Vagina (tissue), 2 donors: Measurements from ENCODE around the gene EIF3D. TPM values are rescaled to one million over a fixed set of nuclear protein-coding genes. Genes with fewer than 3 reads are reported as not detected.

Source experiments
- DNase-seq, 2 donors: peaks; one replicate each; pipeline ENCODE4 v3.0.0-alpha.2; 2017; ENCODE audit errors: extremely low spot score in 2 of 2
- H3K27ac ChIP-seq: fragments of 200-600 bp; sonication (generic); one replicate; pipeline ENCODE4 v1.5.1; 2019
- H3K27me3 ChIP-seq: fragments of 200-600 bp; sonication (generic); one replicate; pipeline ENCODE4 v1.5.1; 2019
- H3K36me3 ChIP-seq, 2 donors: fragments of 200-600 bp; sonication (generic); one replicate each; pipeline ENCODE4 v1.5.1; 2017 to 2019
- H3K4me1 ChIP-seq: fragments of 200-600 bp; sonication (generic); one replicate; pipeline ENCODE4 v1.5.1; 2019
- H3K4me3 ChIP-seq, 2 donors: fragments of 200-600 bp; sonication (generic); 1 replicate in 1 of 2; 2 replicates in 1 of 2; pipeline ENCODE4 v1.5.1; 2016 to 2019
- H3K9me3 ChIP-seq: fragments of 200-600 bp; sonication (generic); one replicate; pipeline ENCODE4 v1.5.1; 2019
- POLR2A ChIP-seq, 2 donors: fragments of 450-650 bp; IDR thresholded peaks; one replicate each; pipeline ENCODE4 v1.6.1; 2017; ENCODE audit warnings: antibody characterized with exemption in 2 of 2, mild to moderate bottlenecking in 2 of 2, moderate library complexity in 2 of 2
- POLR2AphosphoS5 ChIP-seq, 2 donors: sonication (generic); formaldehyde crosslinking; IDR thresholded peaks; one replicate each; pipeline ENCODE4 v1.9.0; 2017; ENCODE audit warnings: antibody characterized with exemption in 2 of 2, mild to moderate bottlenecking in 2 of 2, low read depth in 1 of 2; ENCODE audit not compliant: insufficient read depth in 1 of 2
- intact Hi-C: fragments of 100-400 bp; cut with DNase I; formaldehyde crosslinking; loops from one replicate; pipeline ENCODE4 v1.15.1; 2023
- total RNA-seq: library from RNA; depleted of rRNA; stranded (reverse); fragments of >200 nt; gene quantifications from one replicate; pipeline ENCODE4 v1.2.3, GENCODE V29; 2016
- TF ChIP-seq, protein P1 (sequence below), 3 experiments: fragments of 450-650 bp in 2 of 3; fragments of 200-600 bp in 1 of 3; sonication (generic) in 1 of 3; IDR thresholded peaks; one replicate each; pipeline ENCODE4 v1.5.1; 2017 to 2019; ENCODE audit warnings: antibody characterized with exemption in 3 of 3, mild to moderate bottlenecking in 2 of 3, moderate library complexity in 2 of 3

EIF3D gene
- total RNA-seq, 1 donor from 2014 or later = 266 TPM

GRCh38 chr22:36505998-36506635 lies 22.8 kb downstream of the EIF3D start:
- peaks cover 35% of the 10 kb centered on the region for H3K4me1 ChIP-seq
- no peaks in the 10 kb centered on the region for H3K27me3 ChIP-seq
- H3K4me3 ChIP-seq = peak overlapping the region; percentile 51 to 53
- TF ChIP-seq POLR2AphosphoS5 (IDR thresholded peaks at IDR 0.05; ENCODE audit: insufficient read depth in 1 of 2, low read depth in 1 of 2) = no peak
- TF ChIP-seq POLR2A (IDR thresholded peaks at IDR 0.05) = no peak
- TF ChIP-seq, protein P1, sequence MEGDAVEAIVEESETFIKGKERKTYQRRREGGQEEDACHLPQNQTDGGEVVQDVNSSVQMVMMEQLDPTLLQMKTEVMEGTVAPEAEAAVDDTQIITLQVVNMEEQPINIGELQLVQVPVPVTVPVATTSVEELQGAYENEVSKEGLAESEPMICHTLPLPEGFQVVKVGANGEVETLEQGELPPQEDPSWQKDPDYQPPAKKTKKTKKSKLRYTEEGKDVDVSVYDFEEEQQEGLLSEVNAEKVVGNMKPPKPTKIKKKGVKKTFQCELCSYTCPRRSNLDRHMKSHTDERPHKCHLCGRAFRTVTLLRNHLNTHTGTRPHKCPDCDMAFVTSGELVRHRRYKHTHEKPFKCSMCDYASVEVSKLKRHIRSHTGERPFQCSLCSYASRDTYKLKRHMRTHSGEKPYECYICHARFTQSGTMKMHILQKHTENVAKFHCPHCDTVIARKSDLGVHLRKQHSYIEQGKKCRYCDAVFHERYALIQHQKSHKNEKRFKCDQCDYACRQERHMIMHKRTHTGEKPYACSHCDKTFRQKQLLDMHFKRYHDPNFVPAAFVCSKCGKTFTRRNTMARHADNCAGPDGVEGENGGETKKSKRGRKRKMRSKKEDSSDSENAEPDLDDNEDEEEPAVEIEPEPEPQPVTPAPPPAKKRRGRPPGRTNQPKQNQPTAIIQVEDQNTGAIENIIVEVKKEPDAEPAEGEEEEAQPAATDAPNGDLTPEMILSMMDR (IDR thresholded peaks at IDR 0.05) = no peak
- H3K36me3 ChIP-seq = peaks cover 3 to 12% of the 10 kb centered on the region in 2 donors
- peak overlapping the region; percentile 82 for H3K27ac ChIP-seq
- no peak for DNase-seq
- intact Hi-C loops = no loop called here
- no peaks in the 10 kb centered on the region for H3K9me3 ChIP-seq

DNA sequence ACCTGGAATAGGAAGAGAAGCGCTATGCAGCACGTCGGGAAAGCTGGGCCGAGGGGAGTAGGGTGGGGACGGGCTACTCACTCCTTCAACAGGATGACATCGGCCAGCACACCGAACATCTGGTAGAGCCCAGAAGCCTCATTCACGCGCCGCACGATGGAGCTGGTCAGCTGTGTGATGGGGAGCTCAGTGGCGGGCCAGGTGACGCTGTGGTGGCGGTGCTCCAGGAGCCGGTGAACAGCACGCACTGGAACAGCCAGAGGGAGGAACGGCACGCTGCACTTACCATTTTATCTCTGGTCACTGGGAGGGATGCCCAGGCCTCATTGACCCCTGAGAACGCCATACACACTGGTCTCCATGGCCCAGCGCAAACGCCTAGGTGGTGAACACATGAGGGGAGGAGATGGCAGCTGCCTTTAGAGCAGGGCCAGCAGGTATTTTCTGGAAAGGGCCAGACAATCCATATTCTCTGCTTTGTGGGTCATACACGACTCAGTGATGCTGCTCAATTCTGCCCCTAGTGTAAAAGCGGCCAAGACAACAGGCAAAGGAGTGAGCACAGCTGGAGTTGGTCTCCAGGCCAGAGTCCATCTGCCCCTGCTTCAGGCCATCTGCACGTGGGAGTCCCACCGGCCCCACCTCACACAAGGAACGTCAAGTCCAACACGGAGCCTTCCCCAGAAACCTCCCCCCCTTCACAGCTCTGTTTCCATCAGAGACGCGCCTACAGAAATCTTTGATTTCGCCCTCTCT lies 30.9 kb downstream of the EIF3D start:
- no peaks in the 10 kb centered on the region for H3K36me3 ChIP-seq
- H3K27ac ChIP-seq = no peak overlapping the region
- no peak for DNase-seq
- H3K27me3 ChIP-seq = no peaks in the 10 kb centered on the region
- intact Hi-C loops = no loop called here
- H3K4me3 ChIP-seq = no peak overlapping the region
- H3K9me3 ChIP-seq = no peaks in the 10 kb centered on the region
- no peaks in the 10 kb centered on the region for H3K4me1 ChIP-seq
- TF ChIP-seq, protein P1 (IDR thresholded peaks at IDR 0.05) = no peak
- no peak for TF ChIP-seq POLR2A (IDR thresholded peaks at IDR 0.05)
- no peak for TF ChIP-seq POLR2AphosphoS5 (IDR thresholded peaks at IDR 0.05; ENCODE audit: insufficient read depth in 1 of 2, low read depth in 1 of 2)

DNA sequence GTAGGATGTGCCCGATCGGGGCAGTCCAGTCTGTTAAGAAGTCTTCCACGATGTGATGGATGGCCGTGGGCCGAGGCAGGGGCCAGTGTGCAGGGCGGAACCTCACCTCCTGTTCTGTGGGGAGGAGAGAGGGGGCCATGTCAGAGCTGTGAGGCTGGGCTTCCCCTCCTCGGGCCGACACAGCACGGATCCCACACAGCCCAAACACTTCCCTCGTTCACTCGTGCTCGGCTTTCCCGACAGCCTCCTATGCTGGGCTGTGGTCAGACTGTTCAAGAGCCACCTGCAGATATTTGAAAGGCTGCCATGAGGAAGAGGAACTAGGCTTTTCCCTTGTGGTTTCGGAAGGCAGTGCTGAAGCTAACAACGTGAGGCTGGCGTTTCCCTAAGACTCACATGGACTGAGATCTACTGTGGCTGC lies 35.3 kb downstream of the EIF3D start:
- Histone ChIP-seq H3K4me3 (no peak overlapping the region), H3K27ac (no peak overlapping the region), H3K36me3 (peaks cover 0 to 17% of the 10 kb centered on the region in 2 donors), H3K4me1 (no peaks in the 10 kb centered on the region), H3K9me3 (no peaks in the 10 kb centered on the region), H3K27me3 (no peaks in the 10 kb centered on the region)
- intact Hi-C loops = no loop called here
- TF ChIP-seq, protein P1 (IDR thresholded peaks at IDR 0.05) = no peak
- TF ChIP-seq POLR2A (IDR thresholded peaks at IDR 0.05) = no peak
- no peak for TF ChIP-seq POLR2AphosphoS5 (IDR thresholded peaks at IDR 0.05; ENCODE audit: insufficient read depth in 1 of 2, low read depth in 1 of 2)
- no peak for DNase-seq

- Histone ChIP-seq H3K4me3 (no peak overlapping the region), H3K4me1 (no peaks in the 10 kb centered on the region), H3K36me3 (peaks cover 0 to 17% of the 10 kb centered on the region in 2 donors), H3K27ac (no peak overlapping the region), H3K27me3 (no peaks in the 10 kb centered on the region), H3K9me3 (no peaks in the 10 kb centered on the region)
- TF ChIP-seq POLR2AphosphoS5 (IDR thresholded peaks at IDR 0.05; ENCODE audit: insufficient read depth in 1 of 2, low read depth in 1 of 2) (no peak), POLR2A (IDR thresholded peaks at IDR 0.05) (no peak)
- TF ChIP-seq, protein P1 (IDR thresholded peaks at IDR 0.05) = no peak
- intact Hi-C loops = no loop called here
- no peak for DNase-seq
Observed at GRCh38 chr22:36492109-36492508, 36.9 kb downstream of the EIF3D start.

DNA sequence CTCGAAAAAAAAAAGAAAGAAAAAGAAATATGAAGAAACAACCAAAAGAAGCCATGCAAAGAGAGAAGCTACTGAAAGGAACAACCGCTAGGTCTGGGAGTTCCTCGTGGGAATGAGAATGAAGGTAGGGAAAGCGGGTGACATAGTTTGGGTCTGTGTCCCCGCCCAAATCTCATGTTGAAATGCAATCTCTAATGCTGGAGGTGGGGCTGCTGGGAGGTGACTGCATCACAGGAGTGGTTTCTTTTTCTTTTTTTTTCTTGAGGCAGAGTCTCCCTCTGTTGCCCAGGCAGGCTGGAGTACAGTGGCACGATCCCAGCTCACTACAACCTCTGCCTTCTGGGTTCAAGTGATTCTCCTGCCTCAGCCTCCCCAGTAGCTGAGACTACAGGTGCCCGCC lies 37.8 kb downstream of the EIF3D start:
- TF ChIP-seq POLR2A (IDR thresholded peaks at IDR 0.05) (no peak), POLR2AphosphoS5 (IDR thresholded peaks at IDR 0.05; ENCODE audit: insufficient read depth in 1 of 2, low read depth in 1 of 2) (no peak)
- TF ChIP-seq, protein P1 (IDR thresholded peaks at IDR 0.05) = no peak
- Histone ChIP-seq H3K27ac (no peak overlapping the region), H3K9me3 (no peaks in the 10 kb centered on the region), H3K27me3 (no peaks in the 10 kb centered on the region), H3K36me3 (peaks cover 0 to 17% of the 10 kb centered on the region in 2 donors), H3K4me3 (no peak overlapping the region), H3K4me1 (no peaks in the 10 kb centered on the region)
- no peak for DNase-seq
- intact Hi-C loops = no loop called here
